Measurements from ENCODE around the gene SPOCK1. TPM values are rescaled to one million over a fixed set of nuclear protein-coding genes. Genes with fewer than 3 reads are reported as not detected.
"Not testable (repeated sequence)": the region's sequence is repeated elsewhere in the genome, so short reads cannot be mapped to it uniquely, and the experiment has no call there.

The SPOCK1 gene
- total RNA-seq, 1 experiment from 2014 or later, result 58.9 TPM

DNA sequence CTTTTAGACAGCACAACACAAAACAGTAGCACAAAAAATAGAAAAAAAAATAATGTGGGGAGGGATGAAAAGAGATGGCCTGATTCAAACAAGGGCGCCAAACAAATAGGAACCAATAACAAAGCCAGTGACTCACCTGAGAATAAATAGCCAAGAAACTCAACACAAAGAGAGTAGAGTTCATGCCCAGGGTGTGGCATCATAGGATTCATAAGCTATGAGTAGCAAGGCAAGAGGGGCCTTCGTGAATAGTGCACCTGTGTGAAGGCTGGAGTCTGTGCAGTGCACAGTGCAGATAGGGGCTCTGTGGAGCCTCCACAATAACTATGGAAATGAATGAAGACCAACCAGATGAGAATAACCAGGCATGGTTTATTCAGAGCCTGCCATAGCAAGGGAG, 541.7 kb downstream of the SPOCK1 start:
- DNase-seq (ENCODE audit: low read depth), result no peak

DNA sequence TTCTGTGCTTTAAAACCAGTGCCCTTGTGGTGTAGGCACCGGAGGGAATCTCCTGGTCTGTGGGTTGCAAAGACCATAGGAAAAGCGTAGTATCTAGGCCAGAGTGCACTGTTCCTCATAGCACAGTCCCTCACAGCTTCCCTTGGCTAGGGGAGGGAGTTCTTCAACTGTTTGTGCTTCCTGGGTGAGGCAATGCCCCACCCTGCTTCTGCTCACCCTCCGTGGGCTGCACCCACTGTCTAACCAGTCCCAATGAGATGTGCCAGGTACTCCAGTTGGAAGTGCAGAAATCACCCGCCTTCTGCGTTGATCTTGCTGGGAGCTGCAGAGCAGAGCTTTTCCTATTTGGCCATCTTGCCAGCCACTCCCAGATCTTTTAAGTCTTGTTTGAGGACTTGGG, 545.0 kb downstream of the SPOCK1 start:
- not testable (repeated sequence) for DNase-seq (ENCODE audit: low read depth)

DNA sequence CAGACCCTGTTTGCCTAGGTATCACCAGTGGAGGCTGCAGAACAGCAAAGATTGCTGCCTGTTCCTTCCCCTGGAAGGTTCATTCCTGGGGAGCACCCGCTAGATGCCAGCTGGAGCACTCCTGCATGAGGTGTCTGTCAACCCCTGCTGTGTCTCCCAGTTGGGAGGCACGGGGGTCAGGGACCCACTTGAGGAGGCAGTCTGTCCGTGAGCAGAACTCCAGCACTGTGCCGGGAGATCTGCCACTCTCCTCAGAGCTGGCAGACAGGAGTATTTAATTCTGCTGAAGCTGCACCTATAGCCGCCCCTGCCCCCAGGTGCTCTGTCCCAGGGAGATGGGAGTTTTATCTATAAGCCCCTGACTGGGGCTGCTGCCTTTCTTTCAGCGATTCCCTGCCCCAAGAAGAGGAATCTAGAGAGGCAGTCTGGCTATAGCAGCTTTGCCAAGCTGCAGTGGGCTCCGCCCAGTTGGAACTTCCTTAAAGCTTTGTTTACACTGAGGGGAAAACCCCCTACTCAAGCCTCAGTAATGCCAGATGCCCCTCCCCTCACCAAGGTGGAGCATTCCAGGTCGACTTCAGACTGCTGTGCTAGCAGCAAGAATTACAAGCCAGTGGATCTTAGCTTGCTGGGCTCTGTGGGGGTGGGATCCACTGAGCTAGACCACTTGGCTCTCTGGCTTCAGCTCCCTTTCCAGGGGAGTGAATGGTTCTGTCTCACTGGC, 545.6 kb downstream of the SPOCK1 start:
- not testable (repeated sequence) for DNase-seq (ENCODE audit: low read depth)

DNA sequence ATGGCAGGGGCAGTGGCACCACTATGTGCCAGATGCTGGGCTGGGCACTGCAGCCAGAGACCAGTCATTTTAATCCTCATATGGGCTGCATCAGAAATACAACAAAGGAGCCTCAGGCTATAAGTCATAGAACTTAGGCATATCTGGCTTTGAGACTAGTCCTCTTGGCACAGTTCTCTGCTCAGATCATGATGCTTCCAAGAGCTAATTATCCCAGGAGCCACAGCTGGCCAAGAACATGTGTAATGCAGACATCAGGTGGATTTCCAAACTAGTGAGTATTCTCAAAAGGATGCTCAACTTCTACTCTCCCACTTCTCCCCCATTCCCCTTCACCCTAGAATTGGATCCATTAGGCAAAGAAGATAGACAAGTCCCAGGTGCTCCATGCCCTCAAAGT, 571.6 kb downstream of the SPOCK1 start:
- DNase-seq (ENCODE audit: low read depth), result no peak

DNA sequence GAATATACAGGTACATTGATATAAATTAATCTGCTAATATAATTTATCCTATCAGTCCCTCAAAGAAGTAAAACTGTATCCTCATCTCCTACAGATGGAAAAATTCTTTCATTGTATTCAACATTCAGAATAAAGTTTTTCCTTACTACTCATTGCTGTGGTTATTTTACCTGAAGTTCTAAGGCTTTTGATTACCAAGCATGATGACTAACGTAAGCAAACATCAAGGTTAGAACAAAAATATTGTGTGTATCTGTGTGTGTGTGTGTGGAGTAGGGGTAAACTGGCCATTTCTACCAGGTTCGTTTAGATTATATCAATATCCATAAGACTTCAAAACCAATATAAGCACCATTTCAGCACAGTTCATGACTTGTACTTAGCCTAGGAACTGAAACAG, 573.1 kb downstream of the SPOCK1 start:
- DNase-seq (ENCODE audit: low read depth), result no peak

Other genes with a start within 250 kb of the SPOCK1 start
- gene KLHL3, start 236.8 kb upstream of the SPOCK1 start, total RNA-seq (2014; rRNA removed; shearing (Covaris generic)), result 0.72 and 2.2 TPM in 2 replicates

All from RPMI7951 (cell line).